Middle frontal gyrus (tissue), 1 donor: ENCODE measurements around the gene RAMP2.
A peak's percentile ranks its signal among the peaks of the same experiment; 100 is the strongest.
"Not testable (repeated sequence)": the region's sequence is repeated elsewhere in the genome, so short reads cannot be mapped to it uniquely, and the experiment has no call there.

ENCODE experiments used
- DNase-seq: peaks from one replicate; pipeline ENCODE4 v3.0.0-alpha.2; 2015; ENCODE audit warnings: low spot score; ENCODE audit errors: extremely low spot score

RAMP2 gene

GRCh38 chr17:42760652-42761581, at the start of gene RAMP2:
Gene RAMP2, plus strand, starts transcription at chr17:42761227. Its CDS starts 35 bp downstream, at chr17:42761262.
- no peak for DNase-seq

GRCh38 chr17:42720996-42721583, 39.9 kb upstream of the RAMP2 start:
- DNase-seq = peak; percentile 70

- no peak for DNase-seq
These were observed 37.4 kb upstream of the RAMP2 start for GRCh38 chr17:42723636-42724035.

- no peak for DNase-seq
These were observed 35.9 kb upstream of the RAMP2 start for GRCh38 chr17:42725143-42725542.

GRCh38 chr17:42740699-42741098, 20.3 kb upstream of the RAMP2 start:
- DNase-seq = no peak

GRCh38 chr17:42742916-42743315, 18.1 kb upstream of the RAMP2 start:
- DNase-seq = not testable (repeated sequence)

GRCh38 chr17:42743595-42744282, 17.3 kb upstream of the RAMP2 start:
- DNase-seq = no peak

GRCh38 chr17:42744283-42744805, 16.7 kb upstream of the RAMP2 start:
- no peak for DNase-seq

- DNase-seq = peak; percentile 91
These were observed 16.0 kb upstream of the RAMP2 start, which contains the start of gene EZH1 for GRCh38 chr17:42744806-42745617. Gene EZH1, minus strand, starts transcription at chr17:42745040. Its CDS starts 16,099 bp downstream, at chr17:42728941.

GRCh38 chr17:42748202-42748907, 12.7 kb upstream of the RAMP2 start:
- no peak for DNase-seq

- DNase-seq = no peak
These were observed 11.9 kb upstream of the RAMP2 start for GRCh38 chr17:42748908-42749798.

GRCh38 chr17:42750739-42751344, 10.2 kb upstream of the RAMP2 start:
- no peak for DNase-seq

GRCh38 chr17:42751628-42752027, 9.4 kb upstream of the RAMP2 start:
- no peak for DNase-seq

GRCh38 chr17:42754782-42755181, 6.2 kb upstream of the RAMP2 start:
- no peak for DNase-seq

GRCh38 chr17:42759982-42760651, 910 bp upstream of the RAMP2 start:
- DNase-seq = no peak

- DNase-seq = no peak
These were observed 611 bp downstream of the RAMP2 start for GRCh38 chr17:42761638-42762037.

GRCh38 chr17:42766124-42766523, 5.1 kb downstream of the RAMP2 start:
- DNase-seq = no peak

GRCh38 chr17:42767512-42767911, 6.5 kb downstream of the RAMP2 start:
- DNase-seq = no peak
